HL-60 (cell line): Measurements from ENCODE around the gene PEF1.

Experiments
- DNase-seq, 2 experiments: peaks; one replicate each; pipeline ENCODE4 v3.0.0-alpha.2; 2010 to 2020; ENCODE audit warnings: low read depth in 1 of 2, low spot score in 1 of 2
- H3K27ac ChIP-seq: fragments of 250-450 bp; sonication (Bioruptor Pico); replicated peaks from 2 replicates; pipeline ENCODE4 v1.5.1; 2020; ENCODE audit warnings: mild to moderate bottlenecking, moderate library complexity
- H3K27me3 ChIP-seq: fragments of 250-450 bp; sonication (Bioruptor Pico); 2 replicates; pipeline ENCODE4 v1.5.1; 2021; ENCODE audit warnings: mild to moderate bottlenecking, moderate library complexity; ENCODE audit not compliant: insufficient read depth, poor library complexity, severe bottlenecking
- H3K4me3 ChIP-seq: replicated peaks from 2 replicates; pipeline ENCODE4 v1.5.1; 2011; ENCODE audit warnings: mild to moderate bottlenecking, control low read depth, low read length; ENCODE audit not compliant: insufficient read depth
- GABPA ChIP-seq: IDR thresholded peaks from 2 replicates; pipeline ENCODE4 v1.6.1; 2012; ENCODE audit warnings: low read depth
- POLR2AphosphoS5 ChIP-seq: IDR thresholded peaks from 2 replicates; pipeline ENCODE4 v1.6.1; 2012; ENCODE audit warnings: low read depth
- SPI1 ChIP-seq: IDR thresholded peaks from 2 replicates; pipeline ENCODE4 v1.6.1; 2012; ENCODE audit warnings: low read depth, mild to moderate bottlenecking, borderline replicate concordance
- TF ChIP-seq, protein P1 (sequence below): IDR thresholded peaks from 2 replicates; pipeline ENCODE4 v1.6.1; 2012; ENCODE audit warnings: low read depth; ENCODE audit not compliant: insufficient replicate concordance
- TF ChIP-seq, protein P2 (sequence below): IDR thresholded peaks from one replicate; pipeline ENCODE4 v1.5.1; 2011; ENCODE audit warnings: low read length, control low read depth, inconsistent platforms; ENCODE audit not compliant: insufficient read depth

PEF1 gene

DNA sequence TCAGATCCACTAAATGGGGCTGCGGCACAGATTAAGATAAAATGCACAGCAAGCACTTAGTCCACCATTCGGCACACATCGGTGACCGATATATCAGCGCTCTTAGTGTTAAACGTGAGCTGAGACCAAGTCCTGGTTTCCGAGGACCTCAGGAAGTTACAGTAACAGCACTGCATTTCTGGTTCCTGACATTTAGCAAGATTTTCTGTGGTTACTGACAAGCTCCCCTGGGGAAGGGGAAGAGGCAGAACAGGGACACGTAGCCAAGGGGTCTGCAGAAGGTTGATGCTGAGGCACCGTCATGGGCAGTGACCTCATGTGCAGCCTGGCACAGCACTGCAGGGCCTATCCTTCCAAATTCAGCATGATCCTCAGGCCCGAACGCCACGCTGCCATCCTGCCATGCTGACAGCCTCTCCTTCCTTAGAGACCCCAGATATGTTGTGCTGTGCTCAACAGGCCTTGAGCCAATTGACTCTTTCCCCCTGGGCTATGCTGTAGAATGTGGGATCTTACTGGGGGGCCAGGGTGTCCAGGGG lies 13.4 kb upstream of the PEF1 start:
- peak in 1 of 2 experiments; percentile 54 for DNase-seq
- Histone ChIP-seq H3K27ac (peak overlapping the region; percentile 32), H3K27me3 (no peaks in the 10 kb centered on the region), H3K4me3 (no peak overlapping the region)
- TF ChIP-seq SPI1 (no peak), GABPA (no peak), POLR2AphosphoS5 (no peak)
- TF ChIP-seq, protein P1, sequence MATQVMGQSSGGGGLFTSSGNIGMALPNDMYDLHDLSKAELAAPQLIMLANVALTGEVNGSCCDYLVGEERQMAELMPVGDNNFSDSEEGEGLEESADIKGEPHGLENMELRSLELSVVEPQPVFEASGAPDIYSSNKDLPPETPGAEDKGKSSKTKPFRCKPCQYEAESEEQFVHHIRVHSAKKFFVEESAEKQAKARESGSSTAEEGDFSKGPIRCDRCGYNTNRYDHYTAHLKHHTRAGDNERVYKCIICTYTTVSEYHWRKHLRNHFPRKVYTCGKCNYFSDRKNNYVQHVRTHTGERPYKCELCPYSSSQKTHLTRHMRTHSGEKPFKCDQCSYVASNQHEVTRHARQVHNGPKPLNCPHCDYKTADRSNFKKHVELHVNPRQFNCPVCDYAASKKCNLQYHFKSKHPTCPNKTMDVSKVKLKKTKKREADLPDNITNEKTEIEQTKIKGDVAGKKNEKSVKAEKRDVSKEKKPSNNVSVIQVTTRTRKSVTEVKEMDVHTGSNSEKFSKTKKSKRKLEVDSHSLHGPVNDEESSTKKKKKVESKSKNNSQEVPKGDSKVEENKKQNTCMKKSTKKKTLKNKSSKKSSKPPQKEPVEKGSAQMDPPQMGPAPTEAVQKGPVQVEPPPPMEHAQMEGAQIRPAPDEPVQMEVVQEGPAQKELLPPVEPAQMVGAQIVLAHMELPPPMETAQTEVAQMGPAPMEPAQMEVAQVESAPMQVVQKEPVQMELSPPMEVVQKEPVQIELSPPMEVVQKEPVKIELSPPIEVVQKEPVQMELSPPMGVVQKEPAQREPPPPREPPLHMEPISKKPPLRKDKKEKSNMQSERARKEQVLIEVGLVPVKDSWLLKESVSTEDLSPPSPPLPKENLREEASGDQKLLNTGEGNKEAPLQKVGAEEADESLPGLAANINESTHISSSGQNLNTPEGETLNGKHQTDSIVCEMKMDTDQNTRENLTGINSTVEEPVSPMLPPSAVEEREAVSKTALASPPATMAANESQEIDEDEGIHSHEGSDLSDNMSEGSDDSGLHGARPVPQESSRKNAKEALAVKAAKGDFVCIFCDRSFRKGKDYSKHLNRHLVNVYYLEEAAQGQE = no peak
- TF ChIP-seq, protein P2, sequence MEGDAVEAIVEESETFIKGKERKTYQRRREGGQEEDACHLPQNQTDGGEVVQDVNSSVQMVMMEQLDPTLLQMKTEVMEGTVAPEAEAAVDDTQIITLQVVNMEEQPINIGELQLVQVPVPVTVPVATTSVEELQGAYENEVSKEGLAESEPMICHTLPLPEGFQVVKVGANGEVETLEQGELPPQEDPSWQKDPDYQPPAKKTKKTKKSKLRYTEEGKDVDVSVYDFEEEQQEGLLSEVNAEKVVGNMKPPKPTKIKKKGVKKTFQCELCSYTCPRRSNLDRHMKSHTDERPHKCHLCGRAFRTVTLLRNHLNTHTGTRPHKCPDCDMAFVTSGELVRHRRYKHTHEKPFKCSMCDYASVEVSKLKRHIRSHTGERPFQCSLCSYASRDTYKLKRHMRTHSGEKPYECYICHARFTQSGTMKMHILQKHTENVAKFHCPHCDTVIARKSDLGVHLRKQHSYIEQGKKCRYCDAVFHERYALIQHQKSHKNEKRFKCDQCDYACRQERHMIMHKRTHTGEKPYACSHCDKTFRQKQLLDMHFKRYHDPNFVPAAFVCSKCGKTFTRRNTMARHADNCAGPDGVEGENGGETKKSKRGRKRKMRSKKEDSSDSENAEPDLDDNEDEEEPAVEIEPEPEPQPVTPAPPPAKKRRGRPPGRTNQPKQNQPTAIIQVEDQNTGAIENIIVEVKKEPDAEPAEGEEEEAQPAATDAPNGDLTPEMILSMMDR = no peak

DNA sequence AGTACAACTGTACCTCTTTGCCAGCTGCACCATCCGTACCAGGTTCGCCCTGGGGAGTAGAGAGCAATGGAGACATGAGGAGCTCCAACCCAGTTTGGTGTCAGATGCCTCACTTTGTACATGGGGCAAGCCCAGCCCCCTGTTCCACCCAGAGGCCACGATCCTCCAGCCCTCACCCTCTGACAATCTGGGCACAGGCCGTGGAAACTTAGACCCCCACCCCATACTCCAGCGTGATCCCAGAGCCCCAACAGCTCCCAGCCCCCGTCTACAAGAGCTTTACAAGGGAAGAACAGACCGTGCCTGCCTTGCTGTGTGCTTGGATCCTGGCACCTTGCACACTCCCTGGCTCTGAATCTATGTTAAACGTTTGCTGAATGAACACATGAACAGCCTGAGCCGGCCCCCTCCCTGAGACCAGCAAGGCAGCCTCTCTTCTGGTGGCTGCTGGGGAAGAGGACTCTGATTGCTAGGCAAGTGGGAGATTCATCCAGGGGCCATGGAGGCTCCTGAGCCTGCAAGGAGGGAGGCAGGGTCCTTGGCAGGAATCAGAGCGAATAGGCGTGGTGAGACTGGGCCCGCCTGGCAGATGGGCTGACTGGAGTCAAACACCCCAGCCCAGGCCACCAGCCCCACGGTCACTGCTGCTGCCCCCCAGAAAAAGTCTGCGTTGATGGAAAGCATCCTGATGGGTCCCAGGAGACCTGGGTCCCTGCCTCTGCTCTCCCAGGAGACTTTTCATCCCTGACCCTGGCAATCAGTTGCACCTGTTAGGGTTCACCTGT lies 12.5 kb upstream of the PEF1 start:
- DNase-seq = no peak
- no peak overlapping the region for H3K4me3 ChIP-seq
- H3K27me3 ChIP-seq = no peaks in the 10 kb centered on the region
- no peak overlapping the region for H3K27ac ChIP-seq
- no peak for TF ChIP-seq POLR2AphosphoS5
- TF ChIP-seq, protein P2 = no peak
- TF ChIP-seq, protein P1 = no peak
- no peak for TF ChIP-seq GABPA
- TF ChIP-seq SPI1 = no peak

DNA sequence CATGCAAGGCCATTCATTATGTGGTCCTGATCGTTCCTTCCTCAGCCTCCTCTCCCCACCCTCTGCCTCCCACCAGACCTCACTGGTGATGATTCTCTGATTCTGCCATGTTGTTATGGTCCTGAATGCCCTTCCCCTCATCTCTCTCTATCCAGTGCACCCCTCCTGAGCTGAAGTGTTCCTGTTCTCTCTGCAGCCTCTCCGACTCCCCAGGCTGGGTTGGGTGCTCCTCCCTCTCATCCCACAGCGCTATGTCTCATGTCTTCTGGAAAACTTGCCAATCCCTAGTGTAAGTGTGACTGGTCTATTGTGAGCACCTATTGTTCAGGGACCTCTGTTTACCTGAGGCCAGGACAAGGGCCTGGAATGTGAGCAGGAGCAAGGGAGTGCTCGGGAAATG lies 11.1 kb upstream of the PEF1 start:
- no peak overlapping the region for H3K27ac ChIP-seq
- DNase-seq = no peak
- H3K27me3 ChIP-seq = no peaks in the 10 kb centered on the region
- TF ChIP-seq, protein P2 = no peak
- TF ChIP-seq GABPA = no peak
- H3K4me3 ChIP-seq = no peak overlapping the region

- H3K4me3 ChIP-seq = no peak overlapping the region
- no peak for TF ChIP-seq SPI1
- TF ChIP-seq GABPA = no peak
- TF ChIP-seq, protein P2 = no peak
- no peak for TF ChIP-seq POLR2AphosphoS5
- TF ChIP-seq, protein P1 = no peak
- no peak overlapping the region for H3K27ac ChIP-seq
- DNase-seq = no peak
- no peaks in the 10 kb centered on the region for H3K27me3 ChIP-seq
These were observed 10.4 kb upstream of the PEF1 start for GRCh38 chr1:31655104-31655503.
